ENCODE results near the gene GFY. TPM values are rescaled to one million over a fixed set of nuclear protein-coding genes. Genes with fewer than 3 reads are reported as not detected.

Gene GFY
- total and polyA plus RNA-seq, 9 of the 15 experiments (the other 6 are each of a cell fraction or from before 2014, with no cell fraction given): 0.06 to 0.40 (median 0.19) TPM; not detected in 3

DNA sequence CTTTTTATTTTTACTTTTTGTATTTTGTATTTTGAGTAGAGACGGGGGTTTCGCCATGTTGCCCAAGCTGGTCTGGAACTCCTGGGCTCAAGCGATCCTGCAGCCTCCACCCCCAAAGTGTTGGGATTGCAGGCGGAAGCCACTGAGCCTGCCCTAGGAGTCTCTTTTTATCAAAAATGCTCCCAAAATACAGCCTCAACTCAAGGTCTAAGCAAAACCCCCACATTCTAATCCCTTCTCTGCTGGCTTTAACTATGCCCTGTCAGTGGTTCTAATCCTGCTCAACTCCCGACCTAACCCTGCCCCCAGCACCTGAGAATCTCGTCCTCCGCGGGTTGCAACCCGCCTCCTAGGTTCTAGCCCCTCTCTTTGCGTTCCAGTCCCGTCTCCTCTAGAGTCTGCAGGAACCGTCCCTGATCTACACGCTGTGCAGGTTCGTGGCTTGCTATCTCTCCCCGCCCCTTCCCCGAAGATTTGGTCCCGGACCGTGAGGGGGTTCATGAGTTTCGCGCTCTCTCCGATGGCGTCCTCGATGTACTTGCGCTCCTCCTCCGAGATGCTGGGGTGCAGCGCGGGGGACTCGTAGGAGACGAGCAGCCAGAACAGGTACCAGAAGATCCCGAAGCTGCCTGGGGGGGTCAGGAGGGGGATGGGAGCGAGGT is 8.2 kb downstream of the GFY start:
- no peaks in the 10 kb centered on the region for H4K20me1 ChIP-seq (replicated peaks; ENCODE audit: control insufficient read depth, insufficient read depth, low read length)
- no peaks in the 10 kb centered on the region; the same call in 2 of the 3 replicates for H3K36me3 ChIP-seq (ENCODE audit: control insufficient read depth, insufficient read depth, low read length)
- no peak overlapping the region for H3K27ac ChIP-seq (ENCODE audit: extremely low read depth, low read depth, low read length)
- no peaks in the 10 kb centered on the region for H3K9me1 ChIP-seq (ENCODE audit: control insufficient read depth, insufficient read depth, low read length)
- H3K79me2 ChIP-seq (ENCODE audit: control insufficient read depth, insufficient read depth, low read length): peaks cover 9% of the 10 kb centered on the region
- FAIRE-seq (no peak), DNase-seq (ENCODE audit: extremely low read depth in 1 of 4, low spot score in 3 of 4) (no peak), ATAC-seq (no peak)
- H3K9ac ChIP-seq (ENCODE audit: insufficient read depth in 1 of 2, low read depth in 2 of 2, low read length in 2 of 2): no peak overlapping the region
- H2AFZ ChIP-seq (ENCODE audit: low read depth, low read length): no peak overlapping the region
- no peaks in the 10 kb centered on the region for H3K9me3 ChIP-seq (replicated peaks; ENCODE audit: control insufficient read depth, insufficient read depth, low read depth, low read length)
- POLR2A ChIA-PET: interaction anchor here (1.5 kb wide), 1 partner anchor 10 kb away, joined by 3 read pairs; no protein-coding TSS in a partner anchor
- 43% methylated on average over 17 of the region's 31 CpGs for WGBS (ENCODE audit: insufficient coverage, low coverage, missing lambda C conversion rate)
- no peak overlapping the region for H3K4me3 ChIP-seq
- TF ChIP-seq ZBTB7A (IDR thresholded peaks at IDR 0.05; ENCODE audit: borderline replicate concordance, control insufficient read depth, low read depth, low read length) (no peak), ZNF197 (CRISPR knock-in tag; IDR thresholded peaks at IDR 0.05; ENCODE audit: low read depth) (no peak), ZNF124 (CRISPR knock-in tag; IDR thresholded peaks at IDR 0.05) (no peak), ADNP (tag; IDR thresholded peaks at IDR 0.05) (no peak), SMARCB1 (IDR thresholded peaks at IDR 0.05; ENCODE audit: insufficient read length, low read depth) (no peak), PREB (CRISPR knock-in tag; IDR thresholded peaks at IDR 0.05) (no peak), ERF (CRISPR knock-in tag; IDR thresholded peaks at IDR 0.05) (no peak), TEAD1 (CRISPR knock-in tag; IDR thresholded peaks at IDR 0.05) (no peak), RBM39 (optimal IDR thresholded peaks at IDR 0.05; ENCODE audit: low read depth, low read length) (no peak), EP300 (IDR thresholded peaks at IDR 0.05; ENCODE audit: low read length) (no peak), ELF2 (CRISPR knock-in tag; IDR thresholded peaks at IDR 0.05) (no peak)
- TF ChIP-seq, protein P1, sequence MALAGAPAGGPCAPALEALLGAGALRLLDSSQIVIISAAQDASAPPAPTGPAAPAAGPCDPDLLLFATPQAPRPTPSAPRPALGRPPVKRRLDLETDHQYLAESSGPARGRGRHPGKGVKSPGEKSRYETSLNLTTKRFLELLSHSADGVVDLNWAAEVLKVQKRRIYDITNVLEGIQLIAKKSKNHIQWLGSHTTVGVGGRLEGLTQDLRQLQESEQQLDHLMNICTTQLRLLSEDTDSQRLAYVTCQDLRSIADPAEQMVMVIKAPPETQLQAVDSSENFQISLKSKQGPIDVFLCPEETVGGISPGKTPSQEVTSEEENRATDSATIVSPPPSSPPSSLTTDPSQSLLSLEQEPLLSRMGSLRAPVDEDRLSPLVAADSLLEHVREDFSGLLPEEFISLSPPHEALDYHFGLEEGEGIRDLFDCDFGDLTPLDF (CRISPR knock-in tag; IDR thresholded peaks at IDR 0.05): no peak
- no TSS peak for BruUV-seq (replicated peaks)
- intact Hi-C loops (cut with micrococcal nuclease): no loop called here
- in situ Hi-C loops (cut with MboI): no loop called here
- no peak overlapping the region for H3K4me2 ChIP-seq (ENCODE audit: insufficient read depth, low read length)
- H3K27me3 ChIP-seq (ENCODE audit: control insufficient read depth in 2 of 2, insufficient read depth in 2 of 2, low read length in 2 of 2): no peaks in the 10 kb centered on the region
- CTCF ChIA-PET (ENCODE audit: low intra/inter-chr PET ratio): no interaction called here
- H3K4me1 ChIP-seq (replicated peaks in 1 of 2; ENCODE audit: control insufficient read depth in 2 of 2, insufficient read depth in 2 of 2, low read length in 2 of 2): peaks cover 32 to 69% of the 10 kb centered on the region in 2 experiments
